ENCODE results near the gene INAFM1. TPM values are rescaled to one million over a fixed set of nuclear protein-coding genes. Genes with fewer than 3 reads are reported as not detected.

INAFM1 gene
- total and polyA plus RNA-seq, 2 donors (not counting 1 experiment from before 2014, with no cell fraction given), result 6.6 to 13.6 TPM

DNA sequence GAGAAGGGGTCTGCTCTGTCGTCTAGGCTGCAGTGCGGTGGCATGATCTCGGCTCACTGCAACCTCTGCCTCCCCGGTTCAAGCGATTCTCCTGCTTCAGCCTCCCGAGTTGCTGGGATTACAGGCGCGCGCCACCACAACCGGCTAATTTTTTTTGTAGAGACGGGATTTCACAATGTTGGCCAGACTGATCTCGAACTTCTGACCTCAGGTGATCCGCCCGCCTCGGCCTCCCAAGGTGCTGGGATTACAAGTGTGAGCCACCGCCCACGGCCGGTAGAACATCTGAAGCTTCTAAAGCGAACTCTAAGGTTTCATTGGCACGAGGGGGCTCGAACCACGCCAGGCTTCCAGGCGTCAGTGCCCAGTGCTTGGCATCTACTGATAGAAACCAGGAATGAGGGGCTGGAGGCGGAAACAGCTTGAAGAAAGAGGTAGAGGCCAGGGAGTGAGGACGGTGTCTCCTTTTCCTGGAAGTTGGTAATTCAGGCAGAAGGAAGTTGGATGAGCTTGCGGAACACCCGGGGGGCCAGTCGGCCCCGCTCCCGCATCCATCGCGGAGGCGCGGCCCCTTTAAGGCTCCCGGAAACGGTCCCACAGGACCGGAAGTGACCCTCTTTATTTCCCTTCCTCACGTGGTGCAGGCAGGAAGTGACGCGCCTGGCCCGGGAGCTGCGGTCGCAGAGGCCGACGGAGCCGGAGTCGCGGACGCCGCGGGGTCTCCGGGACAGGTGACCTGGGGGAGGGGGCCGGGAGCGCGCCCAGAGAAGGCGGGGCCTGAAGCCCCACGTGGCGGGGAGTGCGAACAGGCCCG is 18.6 kb upstream of the INAFM1 start, which contains the start of gene CCDC9:
Gene CCDC9 (plus strand): TSS at position 647 of the 814 bp plus-strand sequence. CDS start 1,876 bp downstream, outside the sequence.
- peaks cover 0 to 9% (median 0%) of the 10 kb centered on the region in 3 donors for H3K9me3 ChIP-seq (ENCODE audit: control extremely low read depth in 1 of 3, control insufficient read depth in 2 of 3, insufficient read depth in 1 of 3, low read length in 2 of 3)
- peaks cover 1 to 25% of the 10 kb centered on the region in 2 experiments for H3K36me3 ChIP-seq (replicated peaks in 1 of 2; ENCODE audit: control extremely low read depth in 1 of 2, control insufficient read depth in 1 of 2, extremely low read depth in 1 of 2, insufficient read depth in 2 of 2, low read length in 1 of 2)
- no peak for TF ChIP-seq EZH2 (IDR thresholded peaks at IDR 0.05; ENCODE audit: borderline replicate concordance, insufficient read depth, low read depth, low read length, poor library complexity, severe bottlenecking)
- TF ChIP-seq, protein P1, sequence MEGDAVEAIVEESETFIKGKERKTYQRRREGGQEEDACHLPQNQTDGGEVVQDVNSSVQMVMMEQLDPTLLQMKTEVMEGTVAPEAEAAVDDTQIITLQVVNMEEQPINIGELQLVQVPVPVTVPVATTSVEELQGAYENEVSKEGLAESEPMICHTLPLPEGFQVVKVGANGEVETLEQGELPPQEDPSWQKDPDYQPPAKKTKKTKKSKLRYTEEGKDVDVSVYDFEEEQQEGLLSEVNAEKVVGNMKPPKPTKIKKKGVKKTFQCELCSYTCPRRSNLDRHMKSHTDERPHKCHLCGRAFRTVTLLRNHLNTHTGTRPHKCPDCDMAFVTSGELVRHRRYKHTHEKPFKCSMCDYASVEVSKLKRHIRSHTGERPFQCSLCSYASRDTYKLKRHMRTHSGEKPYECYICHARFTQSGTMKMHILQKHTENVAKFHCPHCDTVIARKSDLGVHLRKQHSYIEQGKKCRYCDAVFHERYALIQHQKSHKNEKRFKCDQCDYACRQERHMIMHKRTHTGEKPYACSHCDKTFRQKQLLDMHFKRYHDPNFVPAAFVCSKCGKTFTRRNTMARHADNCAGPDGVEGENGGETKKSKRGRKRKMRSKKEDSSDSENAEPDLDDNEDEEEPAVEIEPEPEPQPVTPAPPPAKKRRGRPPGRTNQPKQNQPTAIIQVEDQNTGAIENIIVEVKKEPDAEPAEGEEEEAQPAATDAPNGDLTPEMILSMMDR (IDR thresholded peaks at IDR 0.05), result no peak
- peak within 1 kb of the TSS; percentile 78 for H3K9ac ChIP-seq (ENCODE audit: low read length)
- ATAC-seq (ENCODE audit: low read depth) (no peak), DNase-seq (peak; percentile 97)
- no peaks in the 10 kb centered on the region for H3K9me3 Mint-ChIP-seq (ENCODE audit: insufficient read depth)
- no peaks in the 10 kb centered on the region for H3K27me3 ChIP-seq (replicated peaks in 1 of 4; ENCODE audit: control extremely low read depth in 1 of 4, control insufficient read depth in 3 of 4, insufficient read depth in 4 of 4, low read length in 3 of 4)
- H3K4me1 Mint-ChIP-seq, result peaks cover 39% of the 10 kb centered on the region
- peaks cover 42% of the 10 kb centered on the region for H4K20me1 ChIP-seq (ENCODE audit: control insufficient read depth, insufficient read depth, low read length, poor library complexity, severe bottlenecking)
- peak within 1 kb of the TSS; percentile 43 to 71 (median 63) for H3K4me3 ChIP-seq (ENCODE audit: control extremely low read depth in 1 of 5, extremely low read depth in 1 of 5, insufficient read depth in 1 of 5, low read depth in 2 of 5, low read length in 4 of 5)
- H3K4me2 ChIP-seq (replicated peaks; ENCODE audit: low read depth, low read length, poor library complexity, severe bottlenecking), result peak within 1 kb of the TSS; percentile 95
- H3K4me3 Mint-ChIP-seq, result peak within 1 kb of the TSS; percentile 92
- intact Hi-C loops (cut with micrococcal nuclease), result loop anchor here (1.0 to 10.0 kb wide), 5 partner anchors 12 to 391 kb away; partner anchors contain the start of genes ARHGAP35, DHX34 and ZC3H4
- H3K79me2 ChIP-seq (ENCODE audit: control insufficient read depth, insufficient read depth, low read length), result peaks cover 25% of the 10 kb centered on the region
- ChIA-PET CTCF (interaction anchor here (0.6 to 5.5 kb wide), 8 partner anchors 10 to 340 kb away, joined by 3 to 66 read pairs (median 6); partner anchors contain the start of genes DHX34 and INAFM1), POLR2A (interaction anchor here (0.6 to 2.6 kb wide), 15 partner anchors 9 to 1077 kb away, joined by 3 to 74 read pairs (median 6); partner anchors contain the start of genes ARHGAP35, DHX34, INAFM1 and ZC3H4)
- peak within 1 kb of the TSS; percentile 73 to 94 for H3K27ac ChIP-seq (ENCODE audit: low read length in 2 of 2)
- no peaks in the 10 kb centered on the region for H3K27me3 Mint-ChIP-seq
- H2AFZ ChIP-seq (ENCODE audit: insufficient read depth, low read depth, low read length, poor library complexity, severe bottlenecking), result peak within 1 kb of the TSS; percentile 99
- WGBS (ENCODE audit: insufficient coverage), result 24% methylated on average over 60 of the region's 60 CpGs
- H3K4me1 ChIP-seq (ENCODE audit: control insufficient read depth in 2 of 2, insufficient read depth in 2 of 2, low read length in 2 of 2), result peaks cover 14 to 19% of the 10 kb centered on the region in 2 donors
- H3K27ac Mint-ChIP-seq, result peak within 1 kb of the TSS; percentile 95

Data from B cell (primary cell).